GM12878 (cell line): Measurements from ENCODE around the gene ZNF888. TPM values are rescaled to one million over a fixed set of nuclear protein-coding genes. Genes with fewer than 3 reads are reported as not detected.

Experiments
- ATAC-seq: fragments of 200-7000 bp; cut with Tn5 transposase; 3 replicates; pipeline ENCODE4 v1.9.1; 2020; ENCODE audit warnings: mild to moderate bottlenecking, moderate library complexity
- BruUV-seq: library from RNA; stranded (reverse); fragments of 400-500 nt; replicated peaks from 2 replicates; lab custom pipeline; 2021; lab: Mats Ljungman, UMichigan
- CTCF ChIA-PET: fragments of 300-600 bp; sonication (Branson Sonifier 250); formaldehyde crosslinking; extraction: SDS; loops from one replicate; lab custom pipeline; 2021; ENCODE audit warnings: inconsistent platforms; lab: Yijun Ruan, JAX
- POLR2A ChIA-PET: fragments of 350-600 bp; formaldehyde crosslinking; extraction: SDS; loops from one replicate; lab custom pipeline; 2021; ENCODE audit warnings: inconsistent platforms; lab: Charles Lee
- RAD21 ChIA-PET: fragments of 300-600 bp; sonication (Branson Sonifier 250); formaldehyde crosslinking; loops from one replicate; lab custom pipeline; 2023; ENCODE audit warnings: antibody characterized with exemption; ENCODE audit not compliant: unreplicated experiment; lab: Charles Lee
- SMC1A ChIA-PET: fragments of 300-600 bp; sonication (Branson Sonifier 250); formaldehyde crosslinking; loops from one replicate; lab custom pipeline; 2023; ENCODE audit not compliant: unreplicated experiment, uncharacterized antibody; lab: Charles Lee
- DNase-seq: peaks from one replicate; pipeline ENCODE4 v3.0.0-alpha.2; 2011; ENCODE audit warnings: low read depth, low spot score
- FAIRE-seq: peaks from 3 replicates; lab custom pipeline; 2011; peaks lifted over from hg19 to GRCh38; lab: Jason Lieb, UNC
- H2AFZ ChIP-seq: 2 replicates; pipeline ENCODE4 v1.6.0; 2011; ENCODE audit warnings: low read depth, low read length, control low read depth; ENCODE audit not compliant: control insufficient read depth
- H3K27ac ChIP-seq: 2 replicates; pipeline ENCODE4 v1.5.1; 2011; ENCODE audit warnings: control low read depth; ENCODE audit not compliant: control insufficient read depth, insufficient read depth
- H3K27me3 ChIP-seq, 2 experiments: replicated peaks in 1 of 2; 2 replicates each; pipeline versions ENCODE4 v1.6.0 to v1.6.1; 2011; ENCODE audit warnings: low read length in 1 of 2; ENCODE audit not compliant: control insufficient read depth in 2 of 2, insufficient read depth in 2 of 2
- H3K36me3 ChIP-seq, 2 experiments: 2 replicates each; pipeline ENCODE4 v1.5.1; 2011; ENCODE audit warnings: low read length in 1 of 2; ENCODE audit not compliant: control insufficient read depth in 2 of 2, insufficient read depth in 2 of 2
- H3K4me1 ChIP-seq: 2 replicates; pipeline ENCODE4 v1.6.1; 2011; ENCODE audit warnings: mild to moderate bottlenecking, low read length, moderate library complexity, mixed read lengths; ENCODE audit not compliant: control insufficient read depth, insufficient read depth
- H3K4me2 ChIP-seq: 2 replicates; pipeline ENCODE4 v1.6.0; 2011; ENCODE audit warnings: control low read depth; ENCODE audit not compliant: control insufficient read depth, insufficient read depth
- H3K4me3 ChIP-seq: fragments of 200-600 bp; sonication (generic); 2 replicates; pipeline ENCODE4 v1.5.1; 2016
- H3K79me2 ChIP-seq: 2 replicates; pipeline ENCODE4 v1.6.0; 2011; ENCODE audit warnings: low read length; ENCODE audit not compliant: control insufficient read depth, insufficient read depth
- H3K9ac ChIP-seq: 2 replicates; pipeline ENCODE4 v1.8.0; 2011; ENCODE audit warnings: low read length, control low read depth, mixed read lengths; ENCODE audit not compliant: control insufficient read depth, insufficient read depth
- H3K9me3 ChIP-seq: replicated peaks from 3 replicates; pipeline ENCODE4 v1.5.1; 2011; ENCODE audit warnings: mild to moderate bottlenecking, low read length; ENCODE audit not compliant: control insufficient read depth, insufficient read depth
- H4K20me1 ChIP-seq: 2 replicates; pipeline ENCODE4 v1.6.0; 2011; ENCODE audit not compliant: control insufficient read depth, insufficient read depth
- CBX3 ChIP-seq: fragments of 200-600 bp; sonication (generic); IDR thresholded peaks from 2 replicates; pipeline ENCODE4 v1.6.1; 2016; ENCODE audit warnings: low read depth, borderline replicate concordance
- CREM ChIP-seq: IDR thresholded peaks from 2 replicates; pipeline ENCODE4 v1.6.1; 2014; ENCODE audit warnings: antibody characterized with exemption, low read depth
- IRF3 ChIP-seq: fragments of 450-650 bp; IDR thresholded peaks from 2 replicates; pipeline ENCODE4 v1.6.1; 2014; ENCODE audit warnings: mild to moderate bottlenecking
- SIX5 ChIP-seq: IDR thresholded peaks from 2 replicates; pipeline ENCODE4 v1.6.1; 2011; ENCODE audit warnings: mild to moderate bottlenecking, low read depth, low read length, moderate library complexity; ENCODE audit not compliant: severe bottlenecking
- STAT3 ChIP-seq: IDR thresholded peaks from 2 replicates; pipeline ENCODE4 v1.6.1; 2011; ENCODE audit warnings: low read depth, low read length, improper control_type of control experiment
- TCF7 ChIP-seq: IDR thresholded peaks from 2 replicates; pipeline ENCODE4 v1.6.1; 2014; ENCODE audit warnings: antibody characterized with exemption, borderline replicate concordance
- YY1 ChIP-seq: IDR thresholded peaks from 2 replicates; pipeline ENCODE4 v1.6.1; 2011; ENCODE audit warnings: low read depth, mild to moderate bottlenecking, low read length
- ZBTB11 ChIP-seq: fragments of 450-650 bp; formaldehyde crosslinking; IDR thresholded peaks from 2 replicates; pipeline ENCODE4 v1.5.0; 2022; ENCODE audit warnings: mild to moderate bottlenecking, missing genetic modification characterization
- ZNF687 ChIP-seq: fragments of 450-650 bp; IDR thresholded peaks from 2 replicates; pipeline ENCODE4 v1.6.1; 2017; ENCODE audit warnings: mild to moderate bottlenecking, moderate library complexity
- WGBS: methylation state at CpG from one replicate; pipeline ENCODE4 v1.1.6; 2016; ENCODE audit warnings: low lambda C conversion rate; ENCODE audit not compliant: insufficient replicate concordance, insufficient coverage; ENCODE audit errors: missing lambda C conversion rate; 5-methylcytosine and 5-hydroxymethylcytosine counted together
- in situ Hi-C: fragments of 300-500 bp; cut with MboI; formaldehyde crosslinking; loops from 9 replicates; pipeline ENCODE4 v1.14.3; 2018; ENCODE audit warnings: mixed read lengths
- intact Hi-C: fragments of 100-400 bp; cut with micrococcal nuclease; formaldehyde crosslinking; loops from one replicate; pipeline ENCODE4 v1.14.2; 2022; ENCODE audit not compliant: unreplicated experiment
- polyA plus RNA-seq, 11 experiments: library from polyadenylated mRNA; depleted of rRNA in 4 of 11; unstranded in 6 of 11; stranded (reverse) in 5 of 11; fragments of >200 nt; fragmentation: Nextera tagmentation in 4 of 11; fragmentation: Illumina TruSeq in 1 of 11; extraction: Ambion mirVana in 4 of 11; extraction: Trizol in 1 of 11; gene quantifications; 1 replicate in 1 of 11; 2 replicates in 10 of 11; pipeline versions ENCODE4 v1.2.1 to v1.2.3, GENCODE V29; 2011 to 2016; ENCODE audit warnings: inconsistent platforms in 2 of 11, missing spikeins in 2 of 11, low read depth in 1 of 11
- total RNA-seq, 4 experiments: library from RNA; depleted of rRNA in 3 of 4; stranded (reverse); fragments of >200 nt in 3 of 4; fragmentation: Illumina TruSeq in 1 of 4; extraction: Trizol in 1 of 4; gene quantifications; 2 replicates each; pipeline versions ENCODE4 v1.2.1 to v1.2.3, GENCODE V29; 2013 to 2021
- TF ChIP-seq, protein P1 (sequence below): IDR thresholded peaks from 2 replicates; pipeline ENCODE4 v1.6.1; 2012; ENCODE audit warnings: low read depth, low read length, improper control_type of control experiment

ZNF888 gene
- total and polyA plus RNA-seq, 10 of the 15 experiments (the other 5 are each of a cell fraction or from before 2014, with no cell fraction given): 0.26 to 4.3 (median 2.7) TPM

DNA sequence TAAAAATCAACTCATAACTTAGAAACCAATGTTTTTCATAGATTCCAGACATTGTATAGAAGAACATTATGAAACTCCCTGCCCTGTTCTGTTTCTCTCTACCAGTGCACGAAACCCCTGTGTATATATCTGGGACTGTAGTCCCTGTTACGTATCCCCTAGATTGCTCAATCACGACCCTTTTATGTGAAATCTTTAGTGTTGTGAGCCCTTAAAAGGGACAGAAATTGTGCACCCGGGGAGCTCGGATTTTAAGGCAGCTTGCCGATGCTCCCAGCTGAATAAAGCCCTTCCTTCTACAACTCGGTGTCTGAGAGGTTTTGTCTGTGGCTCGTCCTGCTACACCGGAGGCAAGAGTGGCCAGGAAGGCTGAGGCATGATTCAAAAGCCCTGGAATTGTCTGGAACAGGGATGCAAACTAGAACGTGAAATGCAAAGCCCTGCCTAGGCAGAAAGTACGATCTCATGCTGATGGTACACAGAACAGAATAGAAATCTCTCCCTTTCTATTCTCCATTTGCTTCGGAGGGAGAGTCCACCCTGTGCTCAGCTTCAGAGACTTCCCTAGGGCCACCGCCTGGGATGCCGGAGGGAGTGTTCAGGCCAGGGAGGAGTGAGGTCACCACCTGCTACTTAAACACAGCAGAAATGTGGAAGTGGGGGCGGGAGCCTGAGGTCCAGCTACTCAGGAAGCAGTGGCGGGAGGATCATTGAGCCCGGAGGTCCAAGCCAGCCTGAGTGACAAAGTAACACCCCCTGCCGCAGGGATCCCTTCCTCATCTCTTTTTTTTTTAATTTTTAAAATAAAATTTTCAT, 758 bp upstream of the ZNF888 start:
- ATAC-seq: no peak
- no peak for DNase-seq
- no peak for TF ChIP-seq ZNF687
- no peak for TF ChIP-seq CREM
- TF ChIP-seq YY1: no peak
- TF ChIP-seq, protein P1, sequence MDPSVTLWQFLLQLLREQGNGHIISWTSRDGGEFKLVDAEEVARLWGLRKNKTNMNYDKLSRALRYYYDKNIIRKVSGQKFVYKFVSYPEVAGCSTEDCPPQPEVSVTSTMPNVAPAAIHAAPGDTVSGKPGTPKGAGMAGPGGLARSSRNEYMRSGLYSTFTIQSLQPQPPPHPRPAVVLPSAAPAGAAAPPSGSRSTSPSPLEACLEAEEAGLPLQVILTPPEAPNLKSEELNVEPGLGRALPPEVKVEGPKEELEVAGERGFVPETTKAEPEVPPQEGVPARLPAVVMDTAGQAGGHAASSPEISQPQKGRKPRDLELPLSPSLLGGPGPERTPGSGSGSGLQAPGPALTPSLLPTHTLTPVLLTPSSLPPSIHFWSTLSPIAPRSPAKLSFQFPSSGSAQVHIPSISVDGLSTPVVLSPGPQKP: no peak
- no peak for TF ChIP-seq TCF7
- no peak for TF ChIP-seq SIX5
- TF ChIP-seq CBX3: no peak
- TF ChIP-seq ZBTB11 (CRISPR knock-in tag): no peak
- TF ChIP-seq IRF3: no peak
- TF ChIP-seq STAT3: no peak
- TF ChIP-seq, all 136 proteins: peak for 0
- CTCF ChIA-PET: no interaction called here
- H3K9ac ChIP-seq: no peak overlapping the region
- intact Hi-C loops: no loop called here
- peaks cover 3% of the 10 kb centered on the region; the same call in 1 of the 2 replicates for H3K4me1 ChIP-seq
- no peak overlapping the region; the same call in 1 of the 2 replicates for H3K4me2 ChIP-seq
- POLR2A ChIA-PET: no interaction called here
- no peaks in the 10 kb centered on the region; the same call in 1 of the 3 replicates for H3K9me3 ChIP-seq
- H3K36me3 ChIP-seq: peaks cover 0 to under 1% of the 10 kb centered on the region in 2 experiments; a peak in 2 of 4 replicates
- in situ Hi-C loops: no loop called here
- BruUV-seq: no TSS peak
- peak overlapping the region; percentile 92 for H3K4me3 ChIP-seq
- WGBS: 90% methylated on average over 18 of the region's 18 CpGs
- RAD21 ChIA-PET: no interaction called here
- H4K20me1 ChIP-seq: no peaks in the 10 kb centered on the region
- H3K27me3 ChIP-seq: no peaks in the 10 kb centered on the region
- peak overlapping the region; percentile 8; the same call in 1 of the 2 replicates for H2AFZ ChIP-seq
- FAIRE-seq: no peak
- no peak overlapping the region for H3K27ac ChIP-seq
- SMC1A ChIA-PET: no interaction called here
- no peaks in the 10 kb centered on the region; the same call in 1 of the 2 replicates for H3K79me2 ChIP-seq
